Natural killer cell (primary cell): ENCODE results near the gene ASB4. TPM values are rescaled to one million over a fixed set of nuclear protein-coding genes. Genes with fewer than 3 reads are reported as not detected.

Experiments
- ATAC-seq, 3 donors: fragments of 150-1000 bp in 2 of 3; fragments of 200-7000 bp in 1 of 3; cut with Tn5 transposase; 1 replicate in 1 of 3; 2 replicates in 2 of 3; pipeline ENCODE4 v1.10.0; 2021; ENCODE audit warnings: mild to moderate bottlenecking in 2 of 3, moderate library complexity in 2 of 3
- DNase-seq, 2 donors: peaks; one replicate each; pipeline versions ENCODE4 v3.0.0 to v3.0.0-alpha.2; 2013 to 2021; ENCODE audit warnings: mixed read lengths in 1 of 2
- H3K27ac ChIP-seq: one replicate; pipeline ENCODE4 v1.5.1; 2013; ENCODE audit warnings: mild to moderate bottlenecking, low read length
- H3K27me3 ChIP-seq: one replicate; pipeline ENCODE4 v1.6.1; 2013; ENCODE audit warnings: low read length; ENCODE audit not compliant: control insufficient read depth, insufficient read depth
- H3K36me3 ChIP-seq: one replicate; pipeline ENCODE4 v1.6.1; 2013; ENCODE audit warnings: low read length; ENCODE audit not compliant: control insufficient read depth, insufficient read depth
- H3K4me1 ChIP-seq: one replicate; pipeline ENCODE4 v1.6.1; 2013; ENCODE audit warnings: low read length; ENCODE audit not compliant: control insufficient read depth, insufficient read depth
- H3K4me3 ChIP-seq: one replicate; pipeline ENCODE4 v1.5.1; 2013; ENCODE audit warnings: low read length
- H3K9me3 ChIP-seq: one replicate; pipeline ENCODE4 v1.6.1; 2013; ENCODE audit warnings: low read length; ENCODE audit not compliant: control insufficient read depth, insufficient read depth
- H3K27ac Mint-ChIP-seq, 2 donors: one replicate each; pipeline ENCODE4 v1.8.0; 2022; ENCODE audit warnings: mild to moderate bottlenecking in 2 of 2, mixed read lengths in 2 of 2, moderate library complexity in 1 of 2
- H3K27me3 Mint-ChIP-seq, 2 donors: one replicate each; pipeline ENCODE4 v1.8.0; 2022; ENCODE audit warnings: low read depth in 2 of 2, mixed read lengths in 2 of 2
- H3K36me3 Mint-ChIP-seq: one replicate; pipeline ENCODE4 v1.8.0; 2022; ENCODE audit warnings: mixed read lengths
- H3K4me1 Mint-ChIP-seq, 2 donors: one replicate each; pipeline ENCODE4 v1.8.0; 2022; ENCODE audit warnings: mixed read lengths in 2 of 2
- H3K4me3 Mint-ChIP-seq: one replicate; pipeline ENCODE4 v1.8.0; 2022; ENCODE audit warnings: mild to moderate bottlenecking, moderate library complexity, mixed read lengths
- H3K9me3 Mint-ChIP-seq, 2 donors: one replicate each; pipeline ENCODE4 v1.8.0; 2022; ENCODE audit warnings: mixed read lengths in 2 of 2
- CTCF ChIP-seq: fragments of 200-600 bp; IDR thresholded peaks from one replicate; pipeline ENCODE4 v1.8.0; 2022; ENCODE audit warnings: antibody characterized with exemption
- WGBS: methylation state at CpG from one replicate; pipeline ENCODE4 v1.1.7; 2013; ENCODE audit warnings: missing lambda C conversion rate; ENCODE audit not compliant: insufficient coverage; 5-methylcytosine and 5-hydroxymethylcytosine counted together
- intact Hi-C: fragments of 100-400 bp; cut with micrococcal nuclease; formaldehyde crosslinking; loops from one replicate; pipeline ENCODE4 v1.14.2; 2022
- total RNA-seq, 4 donors: library from RNA; stranded (reverse); fragments of 120-200 nt in 1 of 4; gene quantifications; one replicate each; pipeline versions ENCODE4 v1.2.3 to v1.2.4, GENCODE V29; 2013 to 2022

Gene ASB4
- not detected for total RNA-seq
- 0.09 TPM for total RNA-seq (2013)

GRCh38 chr7:95485391-95486123 lies at the start of gene ASB4:
Gene ASB4 (plus strand): TSS chr7:95485943. CDS start chr7:95485972, 29 bp downstream.
- H3K27ac Mint-ChIP-seq, result no peak within 1 kb of the TSS
- no peaks in the 10 kb centered on the region for H3K27me3 ChIP-seq
- no peak within 1 kb of the TSS for H3K27ac ChIP-seq
- WGBS, result 93% methylated on average over 10 of the region's 12 CpGs
- intact Hi-C loops, result no loop called here
- ATAC-seq (no peak), DNase-seq (no peak)
- peaks cover 6 to 7% of the 10 kb centered on the region in 2 donors for H3K27me3 Mint-ChIP-seq
- H3K4me1 ChIP-seq, result no peaks in the 10 kb centered on the region
- H3K9me3 ChIP-seq, result no peaks in the 10 kb centered on the region
- H3K9me3 Mint-ChIP-seq, result no peaks in the 10 kb centered on the region
- no peak within 1 kb of the TSS for H3K4me3 ChIP-seq
- no peaks in the 10 kb centered on the region for H3K36me3 ChIP-seq
- no peaks in the 10 kb centered on the region for H3K36me3 Mint-ChIP-seq
- TF ChIP-seq CTCF, result no peak
- H3K4me3 Mint-ChIP-seq, result no peak within 1 kb of the TSS
- H3K4me1 Mint-ChIP-seq, result no peaks in the 10 kb centered on the region

DNA sequence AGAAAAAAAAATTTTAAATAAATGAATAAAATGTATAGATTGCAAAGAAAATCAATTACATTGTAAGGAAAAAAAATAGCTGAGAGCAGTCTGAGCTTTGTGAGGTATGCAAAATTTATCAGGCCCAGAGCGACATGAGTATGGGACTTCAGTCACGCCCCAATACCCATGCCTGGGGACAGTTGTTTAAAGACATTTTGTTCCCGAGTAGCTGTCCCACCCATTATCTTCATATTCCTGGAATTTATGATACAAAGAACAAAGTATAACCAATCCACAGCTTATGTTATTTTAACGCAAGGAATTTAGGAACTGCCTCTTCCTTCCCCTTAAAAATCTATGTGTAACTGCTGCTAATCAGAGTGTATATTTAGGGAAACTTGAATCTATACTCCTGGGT lies 49.3 kb upstream of the ASB4 start:
- H3K27ac ChIP-seq, result no peak overlapping the region
- WGBS, result 53% methylated on average over 3 of the region's 4 CpGs
- H3K9me3 Mint-ChIP-seq, result no peaks in the 10 kb centered on the region
- H3K36me3 Mint-ChIP-seq, result no peaks in the 10 kb centered on the region
- peaks cover 24 to 26% of the 10 kb centered on the region in 2 donors for H3K4me1 Mint-ChIP-seq
- ATAC-seq, result no peak
- peak overlapping the region; percentile 60 for H3K4me3 Mint-ChIP-seq
- TF ChIP-seq CTCF, result no peak
- intact Hi-C loops, result no loop called here
- H3K4me1 ChIP-seq, result peaks cover 10% of the 10 kb centered on the region
- no peaks in the 10 kb centered on the region for H3K36me3 ChIP-seq
- no peak overlapping the region for H3K27ac Mint-ChIP-seq
- no peak overlapping the region for H3K4me3 ChIP-seq
- DNase-seq, result no peak
- H3K27me3 ChIP-seq, result no peaks in the 10 kb centered on the region
- H3K9me3 ChIP-seq, result no peaks in the 10 kb centered on the region
- peaks cover 0 to 2% of the 10 kb centered on the region in 2 donors for H3K27me3 Mint-ChIP-seq

DNA sequence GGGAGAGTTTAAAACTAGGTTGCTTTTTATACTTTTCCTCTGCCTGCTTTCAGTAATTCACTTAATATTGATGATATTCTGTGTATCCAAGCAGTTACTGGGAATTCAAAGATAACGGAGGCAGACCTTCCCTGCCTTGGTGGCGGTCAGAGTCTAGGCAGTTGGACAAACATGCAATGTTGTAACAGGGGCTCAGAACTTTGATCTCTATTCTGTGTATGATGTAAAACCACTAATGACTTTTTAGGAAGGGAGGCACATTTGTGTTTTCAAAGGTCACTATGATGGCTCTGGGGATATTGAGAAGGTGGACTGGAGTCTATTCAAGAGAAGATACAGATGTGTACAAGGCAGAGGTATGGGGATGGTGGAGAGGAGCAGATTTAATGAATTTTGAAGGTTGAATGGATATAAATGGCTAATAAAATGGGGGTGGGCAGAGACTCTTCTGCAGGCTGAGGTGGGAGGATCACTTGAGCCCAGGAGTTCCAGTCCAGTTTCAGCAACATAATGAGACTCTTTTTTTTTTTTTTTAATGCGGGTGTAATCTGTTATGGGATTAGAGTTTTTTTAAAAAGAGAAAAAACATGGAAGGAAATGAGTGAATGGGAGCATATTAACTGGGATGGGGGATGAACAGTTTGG lies 45.2 kb upstream of the ASB4 start:
- H3K9me3 Mint-ChIP-seq, result no peaks in the 10 kb centered on the region
- peaks cover 1% of the 10 kb centered on the region in 2 donors for H3K4me1 Mint-ChIP-seq
- 95% methylated on average over 3 of the region's 3 CpGs for WGBS

More for the DNA sequence above, 45.2 kb upstream of the ASB4 start:
- H3K27ac Mint-ChIP-seq, result no peak overlapping the region
- H3K9me3 ChIP-seq, result no peaks in the 10 kb centered on the region
- H3K4me1 ChIP-seq, result peaks cover under 1% of the 10 kb centered on the region
- intact Hi-C loops, result no loop called here
- no peaks in the 10 kb centered on the region for H3K36me3 ChIP-seq
- H3K27me3 ChIP-seq, result no peaks in the 10 kb centered on the region
- H3K27me3 Mint-ChIP-seq, result peaks cover 5 to 6% of the 10 kb centered on the region in 2 donors
- no peak overlapping the region for H3K4me3 Mint-ChIP-seq
- ATAC-seq (no peak), DNase-seq (no peak)
- TF ChIP-seq CTCF, result no peak
- H3K4me3 ChIP-seq, result no peak overlapping the region
- H3K36me3 Mint-ChIP-seq, result no peaks in the 10 kb centered on the region
- no peak overlapping the region for H3K27ac ChIP-seq
